Measurements from ENCODE around the gene FBXW5. TPM values are rescaled to one million over a fixed set of nuclear protein-coding genes. Genes with fewer than 3 reads are reported as not detected.

FBXW5 gene
- total and polyA plus RNA-seq, 9 of the 15 experiments (the other 6 are each of a cell fraction or from before 2014, with no cell fraction given): 0.21 to 128 (median 37.0) TPM

- no peak for TF ChIP-seq MLX (CRISPR knock-in tag; conservative IDR thresholded peaks at IDR 0.05)
- TF ChIP-seq CBX2 (IDR thresholded peaks at IDR 0.05; ENCODE audit: insufficient read depth, low read length, poor library complexity, severe bottlenecking): no peak
- TF ChIP-seq ZFPM2 (CRISPR knock-in tag; IDR thresholded peaks at IDR 0.05): no peak
- no peak for TF ChIP-seq ZNF583 (CRISPR knock-in tag; IDR thresholded peaks at IDR 0.05)
- no peak for TF ChIP-seq ZNF586 (CRISPR knock-in tag; conservative IDR thresholded peaks at IDR 0.05)
- TF ChIP-seq KLF13 (tag; IDR thresholded peaks at IDR 0.05; ENCODE audit: borderline replicate concordance, low read depth): peak; percentile 87
- no peak for TF ChIP-seq ATF2 (CRISPR knock-in tag; IDR thresholded peaks at IDR 0.05)
- peak; percentile 77; the same call in 1 of the 2 replicates for TF ChIP-seq ZNF165 (CRISPR knock-in tag; IDR thresholded peaks at IDR 0.05; ENCODE audit: borderline replicate concordance)
- TF ChIP-seq RNF2 (IDR thresholded peaks at IDR 0.05): no peak
- TF ChIP-seq DNMT1 (IDR thresholded peaks at IDR 0.05): 0 out of 2 replicates have a peak, but pooled peaks have one; percentile 61
- TF ChIP-seq ZNF3 (CRISPR knock-in tag; IDR thresholded peaks at IDR 0.05): no peak
- no peak for TF ChIP-seq ETV6 (IDR thresholded peaks at IDR 0.05; ENCODE audit: borderline replicate concordance in 1 of 2, low read depth in 2 of 2, low read length in 1 of 2)
- no peak for TF ChIP-seq ETV6 (CRISPR knock-in tag; IDR thresholded peaks at IDR 0.05; ENCODE audit: borderline replicate concordance)
- TF ChIP-seq ZNF282 (CRISPR knock-in tag; IDR thresholded peaks at IDR 0.05): no peak
- TF ChIP-seq ZNF124 (CRISPR knock-in tag; IDR thresholded peaks at IDR 0.05): no peak
- TF ChIP-seq PHF21A (IDR thresholded peaks at IDR 0.05; ENCODE audit: borderline replicate concordance, low read depth): peak; percentile 60; the same call in 1 of the 2 replicates
- TF ChIP-seq ATF7 (IDR thresholded peaks at IDR 0.05): peak; percentile 83
- TF ChIP-seq SNIP1 (IDR thresholded peaks at IDR 0.05; ENCODE audit: low read depth): no peak; the same call in 1 of the 2 replicates
- no peak; the same call in 1 of the 2 replicates for TF ChIP-seq CAMTA2 (CRISPR knock-in tag; conservative IDR thresholded peaks at IDR 0.05)
- TF ChIP-seq ZNF76 (CRISPR knock-in tag; IDR thresholded peaks at IDR 0.05; ENCODE audit: borderline replicate concordance): 0 out of 2 replicates have a peak, but pooled peaks have one; percentile 59
- TF ChIP-seq ZBTB7A (IDR thresholded peaks at IDR 0.05; ENCODE audit: borderline replicate concordance, control insufficient read depth, low read depth, low read length): peak; percentile 88; the same call in 1 of the 2 replicates
- TF ChIP-seq, protein P1, sequence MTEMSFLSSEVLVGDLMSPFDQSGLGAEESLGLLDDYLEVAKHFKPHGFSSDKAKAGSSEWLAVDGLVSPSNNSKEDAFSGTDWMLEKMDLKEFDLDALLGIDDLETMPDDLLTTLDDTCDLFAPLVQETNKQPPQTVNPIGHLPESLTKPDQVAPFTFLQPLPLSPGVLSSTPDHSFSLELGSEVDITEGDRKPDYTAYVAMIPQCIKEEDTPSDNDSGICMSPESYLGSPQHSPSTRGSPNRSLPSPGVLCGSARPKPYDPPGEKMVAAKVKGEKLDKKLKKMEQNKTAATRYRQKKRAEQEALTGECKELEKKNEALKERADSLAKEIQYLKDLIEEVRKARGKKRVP (CRISPR knock-in tag; IDR thresholded peaks at IDR 0.05): 0 out of 2 replicates have a peak, but pooled peaks have one; percentile 31
- TF ChIP-seq PTBP1 (IDR thresholded peaks at IDR 0.05; ENCODE audit: low read depth, low read length): no peak
- peak; percentile 49; the same call in 1 of the 2 replicates for TF ChIP-seq TEAD4 (IDR thresholded peaks at IDR 0.05; ENCODE audit: low read length)
- no peak for TF ChIP-seq TEAD4 (CRISPR knock-in tag; IDR thresholded peaks at IDR 0.05; ENCODE audit: borderline replicate concordance)
- TF ChIP-seq CCAR2 (IDR thresholded peaks at IDR 0.05; ENCODE audit: low read depth, low read length): no peak
- TF ChIP-seq TEAD1 (CRISPR knock-in tag; IDR thresholded peaks at IDR 0.05): peak; percentile 62 to 82; a peak in 2 of 4 replicates
Observed at GRCh38 chr9:136944519-136945332, at the start of gene FBXW5, which contains the start of gene C8G (continued).

Measured in K562 (cell line).